ENCODE results near the gene TPM1. TPM values are rescaled to one million over a fixed set of nuclear protein-coding genes. Genes with fewer than 3 reads are reported as not detected.

The TPM1 gene
- total and polyA plus RNA-seq, 2 donors (not counting 1 experiment from before 2014, with no cell fraction given): 5.5 to 20.3 TPM

DNA sequence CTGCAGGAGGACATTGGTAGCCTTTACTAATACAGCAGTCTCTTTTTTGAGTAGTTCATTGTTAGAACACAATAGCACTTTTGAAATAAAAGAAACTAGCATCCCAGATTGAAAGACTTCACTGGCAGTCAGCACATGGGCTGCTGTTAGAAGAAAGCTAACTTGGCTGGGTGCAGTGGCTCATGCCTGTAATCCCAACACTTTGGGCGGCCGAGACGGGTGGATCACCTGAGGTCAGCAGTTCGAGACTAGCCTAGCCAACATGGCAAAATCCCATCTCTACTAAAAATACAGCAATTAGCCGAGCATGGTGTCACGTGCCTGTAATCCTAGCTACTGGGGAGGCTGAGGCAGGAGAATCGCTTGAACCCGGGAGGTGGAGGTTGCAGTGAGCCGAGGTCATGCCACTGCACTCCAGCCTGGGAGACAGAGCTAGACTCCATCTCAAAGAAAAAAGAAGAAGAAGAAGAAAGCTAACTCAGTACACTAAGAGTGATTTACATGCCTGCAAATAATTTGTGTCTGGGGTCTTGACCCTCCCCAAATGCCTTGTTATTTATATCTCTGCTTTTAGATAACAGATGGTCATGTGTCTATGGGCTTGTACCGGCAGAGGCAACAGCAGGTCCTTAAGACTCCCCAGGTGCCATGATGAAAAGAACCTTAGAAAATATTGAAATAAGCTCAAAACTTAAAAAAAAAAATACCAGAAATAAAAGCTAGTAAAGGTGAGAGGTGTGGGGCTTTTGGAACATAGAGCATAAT, 9.7 kb downstream of the TPM1 start:
- H3K9me3 ChIP-seq (ENCODE audit: control extremely low read depth in 1 of 3, control insufficient read depth in 2 of 3, insufficient read depth in 1 of 3, low read length in 2 of 3): no peaks in the 10 kb centered on the region
- H3K27me3 ChIP-seq (replicated peaks in 1 of 4; ENCODE audit: control extremely low read depth in 1 of 4, control insufficient read depth in 3 of 4, insufficient read depth in 4 of 4, low read length in 3 of 4): no peaks in the 10 kb centered on the region
- Mint-ChIP-seq H3K4me1 (peaks cover 19% of the 10 kb centered on the region), H3K4me3 (no peak overlapping the region), H3K9me3 (ENCODE audit: insufficient read depth) (no peaks in the 10 kb centered on the region), H3K27ac (no peak overlapping the region), H3K27me3 (no peaks in the 10 kb centered on the region)
- H3K27ac ChIP-seq (ENCODE audit: low read length in 2 of 2): no peak overlapping the region
- H3K4me3 ChIP-seq (ENCODE audit: control extremely low read depth in 1 of 5, extremely low read depth in 1 of 5, insufficient read depth in 1 of 5, low read depth in 2 of 5, low read length in 4 of 5): no peak overlapping the region
- H3K79me2 ChIP-seq (ENCODE audit: control insufficient read depth, insufficient read depth, low read length): no peaks in the 10 kb centered on the region
- H2AFZ ChIP-seq (ENCODE audit: insufficient read depth, low read depth, low read length, poor library complexity, severe bottlenecking): no peak overlapping the region
- POLR2A ChIA-PET: no interaction called here
- no peaks in the 10 kb centered on the region for H4K20me1 ChIP-seq (ENCODE audit: control insufficient read depth, insufficient read depth, low read length, poor library complexity, severe bottlenecking)
- CTCF ChIA-PET: no interaction called here
- H3K4me2 ChIP-seq (replicated peaks; ENCODE audit: low read depth, low read length, poor library complexity, severe bottlenecking): no peak overlapping the region
- no peak overlapping the region for H3K9ac ChIP-seq (ENCODE audit: low read length)
- H3K4me1 ChIP-seq (ENCODE audit: control insufficient read depth in 2 of 2, insufficient read depth in 2 of 2, low read length in 2 of 2): peaks cover 12 to 16% of the 10 kb centered on the region in 2 donors
- TF ChIP-seq EZH2 (IDR thresholded peaks at IDR 0.05; ENCODE audit: borderline replicate concordance, insufficient read depth, low read depth, low read length, poor library complexity, severe bottlenecking): no peak
- TF ChIP-seq, protein P1, sequence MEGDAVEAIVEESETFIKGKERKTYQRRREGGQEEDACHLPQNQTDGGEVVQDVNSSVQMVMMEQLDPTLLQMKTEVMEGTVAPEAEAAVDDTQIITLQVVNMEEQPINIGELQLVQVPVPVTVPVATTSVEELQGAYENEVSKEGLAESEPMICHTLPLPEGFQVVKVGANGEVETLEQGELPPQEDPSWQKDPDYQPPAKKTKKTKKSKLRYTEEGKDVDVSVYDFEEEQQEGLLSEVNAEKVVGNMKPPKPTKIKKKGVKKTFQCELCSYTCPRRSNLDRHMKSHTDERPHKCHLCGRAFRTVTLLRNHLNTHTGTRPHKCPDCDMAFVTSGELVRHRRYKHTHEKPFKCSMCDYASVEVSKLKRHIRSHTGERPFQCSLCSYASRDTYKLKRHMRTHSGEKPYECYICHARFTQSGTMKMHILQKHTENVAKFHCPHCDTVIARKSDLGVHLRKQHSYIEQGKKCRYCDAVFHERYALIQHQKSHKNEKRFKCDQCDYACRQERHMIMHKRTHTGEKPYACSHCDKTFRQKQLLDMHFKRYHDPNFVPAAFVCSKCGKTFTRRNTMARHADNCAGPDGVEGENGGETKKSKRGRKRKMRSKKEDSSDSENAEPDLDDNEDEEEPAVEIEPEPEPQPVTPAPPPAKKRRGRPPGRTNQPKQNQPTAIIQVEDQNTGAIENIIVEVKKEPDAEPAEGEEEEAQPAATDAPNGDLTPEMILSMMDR (IDR thresholded peaks at IDR 0.05): no peak
- ATAC-seq (ENCODE audit: low read depth) (no peak), DNase-seq (no peak)
- 100% methylated on average over 2 of the region's 10 CpGs for WGBS (ENCODE audit: insufficient coverage)
- intact Hi-C loops (cut with micrococcal nuclease): no loop called here
- H3K36me3 ChIP-seq (replicated peaks in 1 of 2; ENCODE audit: control extremely low read depth in 1 of 2, control insufficient read depth in 1 of 2, extremely low read depth in 1 of 2, insufficient read depth in 2 of 2, low read length in 1 of 2): peaks cover 0 to under 1% of the 10 kb centered on the region in 2 experiments

DNA sequence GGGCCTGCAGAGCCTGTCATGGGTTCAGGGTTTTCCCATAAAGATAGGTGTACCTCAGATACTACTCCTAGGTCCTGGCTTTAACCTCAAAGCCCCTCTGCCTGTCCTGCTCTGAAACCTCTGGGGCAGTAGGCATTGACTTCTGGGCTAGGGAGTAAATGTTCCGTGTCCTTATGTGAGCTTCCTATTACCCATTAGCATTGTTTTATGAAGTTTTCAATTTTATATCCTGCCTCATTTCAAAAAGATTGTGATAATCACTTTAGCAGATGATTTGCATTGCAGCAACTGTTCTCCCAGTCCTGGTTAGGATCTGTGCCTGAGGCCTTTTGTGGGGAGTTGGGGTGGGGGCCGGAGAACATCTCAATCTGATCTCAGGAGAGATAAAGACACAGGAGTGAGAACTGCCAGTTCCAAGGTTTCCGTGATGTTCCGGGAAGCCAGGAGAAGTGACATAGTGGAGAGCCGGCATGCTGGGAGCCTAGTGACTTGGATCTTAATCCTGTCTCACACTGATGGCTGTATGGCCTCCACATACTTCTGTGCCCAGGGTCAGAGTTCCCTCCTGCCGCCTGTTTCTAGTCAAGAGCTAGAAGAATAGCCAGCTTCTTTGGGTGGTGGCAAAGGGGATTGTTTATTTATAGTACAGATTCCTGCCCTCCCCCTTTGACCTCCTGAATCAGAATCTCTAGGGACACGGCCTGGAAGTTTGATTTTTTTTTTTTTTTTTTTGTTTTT, 10.6 kb downstream of the TPM1 start:
- POLR2A ChIA-PET: no interaction called here
- no peak overlapping the region for H3K4me3 ChIP-seq (ENCODE audit: control extremely low read depth in 1 of 5, extremely low read depth in 1 of 5, insufficient read depth in 1 of 5, low read depth in 2 of 5, low read length in 4 of 5)
- ATAC-seq (ENCODE audit: low read depth) (no peak), DNase-seq (no peak)
- TF ChIP-seq EZH2 (IDR thresholded peaks at IDR 0.05; ENCODE audit: borderline replicate concordance, insufficient read depth, low read depth, low read length, poor library complexity, severe bottlenecking): no peak
- CTCF ChIA-PET: interaction anchor here (0.5 kb wide), 1 partner anchor 13 kb away, joined by 3 read pairs; no protein-coding TSS in a partner anchor
- WGBS (ENCODE audit: insufficient coverage): 94% methylated on average over 4 of the region's 7 CpGs
- H3K4me1 ChIP-seq (ENCODE audit: control insufficient read depth in 2 of 2, insufficient read depth in 2 of 2, low read length in 2 of 2): peaks cover 6 to 9% of the 10 kb centered on the region in 2 donors
- H3K79me2 ChIP-seq (ENCODE audit: control insufficient read depth, insufficient read depth, low read length): no peaks in the 10 kb centered on the region
- H3K9ac ChIP-seq (ENCODE audit: low read length): no peak overlapping the region
- no peaks in the 10 kb centered on the region for H3K27me3 ChIP-seq (replicated peaks in 1 of 4; ENCODE audit: control extremely low read depth in 1 of 4, control insufficient read depth in 3 of 4, insufficient read depth in 4 of 4, low read length in 3 of 4)
- no peak overlapping the region for H2AFZ ChIP-seq (ENCODE audit: insufficient read depth, low read depth, low read length, poor library complexity, severe bottlenecking)
- peaks cover 0 to 7% of the 10 kb centered on the region in 2 experiments for H3K36me3 ChIP-seq (replicated peaks in 1 of 2; ENCODE audit: control extremely low read depth in 1 of 2, control insufficient read depth in 1 of 2, extremely low read depth in 1 of 2, insufficient read depth in 2 of 2, low read length in 1 of 2)
- intact Hi-C loops (cut with micrococcal nuclease): no loop called here
- H3K27me3 Mint-ChIP-seq: no peaks in the 10 kb centered on the region
- H3K4me1 Mint-ChIP-seq: peaks cover 12% of the 10 kb centered on the region
- H3K4me2 ChIP-seq (replicated peaks; ENCODE audit: low read depth, low read length, poor library complexity, severe bottlenecking): no peak overlapping the region
- H4K20me1 ChIP-seq (ENCODE audit: control insufficient read depth, insufficient read depth, low read length, poor library complexity, severe bottlenecking): no peaks in the 10 kb centered on the region
- no peak overlapping the region for H3K27ac Mint-ChIP-seq
- no peak overlapping the region for H3K4me3 Mint-ChIP-seq
- H3K9me3 Mint-ChIP-seq (ENCODE audit: insufficient read depth): no peaks in the 10 kb centered on the region
- H3K27ac ChIP-seq (ENCODE audit: low read length in 2 of 2): no peak overlapping the region
- H3K9me3 ChIP-seq (ENCODE audit: control extremely low read depth in 1 of 3, control insufficient read depth in 2 of 3, insufficient read depth in 1 of 3, low read length in 2 of 3): no peaks in the 10 kb centered on the region

Measured in B cell (primary cell).